Activated T-cell treated with anti-CD3 and anti-CD28 coated beads, Interleukin-2, amount 50 U/mL, for 72 hours (primary cell): ENCODE measurements around the gene FXYD5. TPM values are rescaled to one million over a fixed set of nuclear protein-coding genes. Genes with fewer than 3 reads are reported as not detected.

Source experiments
- ATAC-seq, 2 donors: fragments of 150-1000 bp; cut with Tn5 transposase; replicated peaks in 1 of 2; 2 replicates each; pipeline ENCODE4 v1.10.0; 2021; ENCODE audit warnings: moderate library complexity in 2 of 2, mild to moderate bottlenecking in 1 of 2
- DNase-seq, 2 donors: peaks; one replicate each; pipeline ENCODE4 v3.0.0; 2021 to 2022; ENCODE audit warnings: mixed read lengths in 1 of 2
- H3K27ac Mint-ChIP-seq: one replicate; pipeline ENCODE4 v1.8.0; 2022; ENCODE audit warnings: mild to moderate bottlenecking, moderate library complexity, mixed read lengths
- H3K27me3 Mint-ChIP-seq: one replicate; pipeline ENCODE4 v1.8.0; 2022; ENCODE audit warnings: low read depth, mixed read lengths
- H3K36me3 Mint-ChIP-seq, 2 donors: one replicate each; pipeline ENCODE4 v1.8.0; 2022; ENCODE audit warnings: mixed read lengths in 2 of 2, mild to moderate bottlenecking in 1 of 2; ENCODE audit not compliant: insufficient read depth in 2 of 2
- H3K4me1 Mint-ChIP-seq: one replicate; pipeline ENCODE4 v1.8.0; 2022; ENCODE audit warnings: low read depth, mixed read lengths
- H3K4me3 Mint-ChIP-seq, 2 donors: one replicate each; pipeline ENCODE4 v1.8.0; 2022; ENCODE audit warnings: mild to moderate bottlenecking in 2 of 2, mixed read lengths in 2 of 2, moderate library complexity in 2 of 2
- H3K9me3 Mint-ChIP-seq, 2 donors: one replicate each; pipeline ENCODE4 v1.8.0; 2022; ENCODE audit warnings: mixed read lengths in 2 of 2
- total RNA-seq, 2 donors: library from RNA; stranded (reverse); gene quantifications; one replicate each; pipeline ENCODE4 v1.2.3, GENCODE V29; 2022

FXYD5 gene
- total RNA-seq, 2 donors from 2014 or later, result 331 to 342 TPM

DNA sequence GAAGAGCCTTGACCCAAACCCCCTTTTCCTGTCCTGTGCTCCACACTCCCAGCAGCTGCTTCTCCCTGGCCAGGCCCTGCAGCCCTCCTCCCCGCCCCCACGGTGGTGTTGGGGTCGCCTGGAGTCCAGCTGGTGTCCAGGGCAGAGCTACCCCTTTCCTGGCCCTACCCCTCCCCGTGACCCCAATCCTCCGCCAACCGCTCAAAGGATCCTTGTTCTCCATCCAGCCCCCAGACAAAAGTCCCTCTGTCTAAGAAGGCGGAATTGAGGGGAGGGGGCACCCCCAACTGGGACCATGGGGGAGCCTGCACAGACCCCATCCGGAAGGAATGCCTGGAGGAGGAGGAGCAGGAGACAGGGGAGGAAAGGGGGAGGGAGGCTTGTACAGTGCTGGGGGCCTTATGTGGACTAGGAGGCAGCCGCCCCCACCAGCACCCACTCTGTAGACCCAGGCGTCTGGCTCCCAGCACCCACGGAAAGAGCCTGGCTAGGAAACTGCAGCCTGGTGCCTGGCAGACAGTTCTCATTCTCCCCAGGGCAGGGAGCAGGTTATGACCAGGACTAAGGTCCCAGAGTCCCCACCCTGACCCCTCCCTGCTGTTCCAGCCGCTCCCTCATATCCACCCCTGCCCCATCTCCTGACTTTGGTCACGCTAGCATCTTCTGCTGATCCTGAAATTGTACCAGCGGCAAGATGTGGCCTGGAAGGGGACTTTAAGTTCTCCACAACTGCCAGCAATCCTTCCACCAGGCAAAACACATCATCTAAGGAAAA is 39.2 kb upstream of the FXYD5 start, which contains the start of gene FXYD3:
FXYD3 (plus strand) TSS at position 647 of the 775 bp plus-strand sequence. CDS start 3,554 bp downstream, outside the sequence.
- no peaks in the 10 kb centered on the region for H3K27me3 Mint-ChIP-seq
- H3K4me1 Mint-ChIP-seq, result peaks cover 7% of the 10 kb centered on the region
- ATAC-seq (no peak), DNase-seq (no peak)
- no peaks in the 10 kb centered on the region for H3K9me3 Mint-ChIP-seq
- peak within 1 kb of the TSS; percentile 51 to 62 for H3K4me3 Mint-ChIP-seq
- H3K27ac Mint-ChIP-seq, result no peak within 1 kb of the TSS
- no peaks in the 10 kb centered on the region for H3K36me3 Mint-ChIP-seq

DNA sequence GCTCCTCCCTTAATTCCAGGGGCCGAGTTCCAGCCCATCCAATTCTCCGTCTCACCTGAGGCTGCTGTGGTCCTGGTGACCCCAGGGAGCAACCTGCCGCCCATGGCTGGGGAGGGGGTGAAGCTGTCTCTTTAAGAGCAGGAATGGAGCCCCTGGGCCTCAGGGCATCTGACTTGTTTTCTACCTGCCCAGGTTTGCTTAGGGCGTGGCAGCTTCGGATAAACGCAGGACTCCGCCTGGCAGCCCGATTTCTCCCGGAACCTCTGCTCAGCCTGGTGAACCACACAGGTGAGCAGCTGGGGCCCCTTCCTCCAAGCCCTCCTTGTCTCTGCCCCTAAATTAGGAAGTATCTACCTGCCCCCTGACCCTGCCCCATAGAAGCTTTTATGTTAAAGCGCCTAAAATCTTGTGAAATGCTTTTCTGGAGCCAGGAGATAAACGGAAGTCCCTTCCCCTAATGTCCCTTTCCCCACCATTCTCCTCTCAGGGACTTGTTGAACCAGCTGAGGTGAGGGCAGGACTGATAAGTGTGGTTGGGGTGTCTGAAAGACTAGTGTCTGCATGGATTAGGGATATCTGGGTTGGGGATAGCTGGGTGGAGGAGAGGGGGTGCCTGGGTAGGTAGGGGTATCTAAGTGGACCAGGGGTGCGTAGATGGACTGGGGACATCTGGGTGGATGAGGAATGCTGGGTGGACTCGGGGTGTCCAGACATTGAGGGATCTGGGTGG is 38.3 kb upstream of the FXYD5 start:
- Mint-ChIP-seq H3K27me3 (no peaks in the 10 kb centered on the region), H3K36me3 (no peaks in the 10 kb centered on the region), H3K4me3 (no peak overlapping the region), H3K9me3 (no peaks in the 10 kb centered on the region), H3K4me1 (peaks cover 7% of the 10 kb centered on the region), H3K27ac (no peak overlapping the region)
- no peak for ATAC-seq
- no peak for DNase-seq

DNA sequence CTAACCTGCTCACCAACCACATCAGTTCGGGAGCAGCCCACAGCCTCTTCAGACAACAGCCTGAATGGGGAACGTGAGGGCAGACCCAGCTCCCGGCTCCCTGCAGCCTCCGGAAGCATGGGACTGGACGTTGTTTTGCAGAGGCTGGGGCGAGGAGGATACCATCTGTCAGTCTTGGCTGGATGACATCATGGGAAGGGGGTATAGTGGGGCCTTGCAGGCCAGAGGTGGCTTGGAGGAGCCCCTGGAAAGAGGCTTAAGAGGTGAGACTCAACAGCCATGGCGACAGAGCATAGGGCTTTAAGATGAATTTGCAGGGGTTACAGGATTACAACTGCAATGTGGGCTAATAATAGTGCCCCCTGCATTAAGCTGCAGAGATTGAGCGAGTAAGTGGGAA is 37.4 kb upstream of the FXYD5 start:
- Mint-ChIP-seq H3K9me3 (no peaks in the 10 kb centered on the region), H3K36me3 (no peaks in the 10 kb centered on the region), H3K27me3 (no peaks in the 10 kb centered on the region), H3K4me3 (no peak overlapping the region), H3K27ac (no peak overlapping the region), H3K4me1 (peaks cover 7% of the 10 kb centered on the region)
- no peak for ATAC-seq
- DNase-seq, result no peak

DNA sequence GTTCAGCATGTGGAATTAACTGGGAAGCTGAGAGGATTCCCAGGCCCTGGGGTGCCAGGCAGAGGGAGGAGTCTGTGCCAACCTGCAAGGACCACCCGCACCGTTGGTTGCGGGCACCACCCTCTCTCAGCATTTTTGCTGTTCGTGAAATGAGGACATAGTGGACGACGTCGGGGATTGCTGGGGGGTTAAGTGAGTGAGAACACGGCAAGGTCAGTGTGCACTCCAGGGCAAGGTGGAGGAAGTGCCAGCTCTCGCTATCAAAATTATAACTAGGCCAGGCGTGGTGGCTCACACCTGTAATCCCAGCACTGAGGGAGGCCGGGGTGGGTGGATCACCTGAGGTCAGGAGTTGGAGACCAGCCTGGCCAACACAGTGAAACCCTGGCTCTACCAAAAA is 36.7 kb upstream of the FXYD5 start:
- ATAC-seq (no peak), DNase-seq (no peak)
- no peaks in the 10 kb centered on the region for H3K9me3 Mint-ChIP-seq
- no peaks in the 10 kb centered on the region for H3K27me3 Mint-ChIP-seq
- H3K4me3 Mint-ChIP-seq, result no peak overlapping the region
- no peaks in the 10 kb centered on the region for H3K36me3 Mint-ChIP-seq
- peaks cover 7% of the 10 kb centered on the region for H3K4me1 Mint-ChIP-seq
- H3K27ac Mint-ChIP-seq, result no peak overlapping the region

DNA sequence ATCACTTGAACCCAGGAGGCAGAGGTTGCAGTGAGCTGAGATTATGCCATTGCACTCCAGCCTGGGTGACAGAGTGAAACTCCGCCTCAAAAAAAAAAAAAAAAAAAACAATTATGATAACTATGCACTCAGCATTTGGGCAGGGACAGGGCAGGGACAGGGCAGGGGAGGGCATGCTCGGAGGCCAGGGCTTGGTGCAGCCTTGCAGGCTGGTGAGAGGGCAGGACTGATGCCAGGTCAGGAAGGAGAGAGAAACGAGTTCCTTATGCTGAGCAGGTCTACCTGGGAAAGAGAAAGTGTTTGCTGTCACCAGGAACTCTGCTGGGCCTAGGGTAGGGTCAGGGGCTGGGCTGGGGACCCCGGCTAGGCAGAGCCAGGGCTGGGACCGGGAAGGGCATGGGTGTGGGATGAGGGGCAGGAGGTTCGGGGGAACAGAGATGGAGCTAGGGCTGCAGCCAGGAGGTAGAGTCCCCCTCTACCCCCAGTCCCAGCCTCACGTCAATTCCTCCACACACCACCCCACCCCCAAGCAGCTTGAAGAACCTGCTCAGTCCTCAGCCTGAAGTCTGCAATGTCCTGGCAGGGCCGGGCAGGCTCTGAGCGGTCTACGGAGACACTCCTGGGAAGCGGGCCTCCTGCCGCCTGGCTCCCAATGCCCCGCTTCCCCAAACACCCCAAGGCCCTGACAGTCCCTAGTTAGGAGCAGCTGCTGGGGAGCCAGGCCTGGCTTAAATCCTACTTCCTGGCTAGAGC is 36.1 kb upstream of the FXYD5 start:
- Mint-ChIP-seq H3K9me3 (no peaks in the 10 kb centered on the region), H3K4me1 (peaks cover 7% of the 10 kb centered on the region), H3K4me3 (no peak overlapping the region), H3K27ac (no peak overlapping the region), H3K36me3 (no peaks in the 10 kb centered on the region), H3K27me3 (no peaks in the 10 kb centered on the region)
- ATAC-seq, result no peak
- DNase-seq, result no peak

DNA sequence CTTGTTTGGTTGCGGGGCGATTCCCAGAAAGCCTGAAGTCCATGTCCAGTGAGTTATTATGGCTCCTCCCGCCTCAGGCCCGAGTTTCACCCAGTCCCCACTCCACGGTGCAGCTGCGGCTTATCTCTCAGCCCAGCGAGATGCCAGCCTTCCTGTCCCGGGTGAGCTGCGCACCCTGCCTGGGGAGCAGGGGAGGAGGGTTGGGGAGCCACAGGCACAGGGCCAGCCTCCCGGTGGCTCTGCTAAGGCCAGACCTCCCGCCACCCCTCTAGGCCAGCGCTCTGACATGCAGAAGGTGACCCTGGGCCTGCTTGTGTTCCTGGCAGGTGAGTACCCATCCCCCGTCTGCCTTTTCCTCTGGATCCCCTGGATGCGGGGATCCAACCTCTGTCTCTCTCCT is 35.4 kb upstream of the FXYD5 start:
- Mint-ChIP-seq H3K27me3 (no peaks in the 10 kb centered on the region), H3K9me3 (no peaks in the 10 kb centered on the region), H3K36me3 (no peaks in the 10 kb centered on the region), H3K4me1 (peaks cover 14% of the 10 kb centered on the region), H3K27ac (no peak overlapping the region), H3K4me3 (no peak overlapping the region)
- ATAC-seq (no peak), DNase-seq (no peak)

DNA sequence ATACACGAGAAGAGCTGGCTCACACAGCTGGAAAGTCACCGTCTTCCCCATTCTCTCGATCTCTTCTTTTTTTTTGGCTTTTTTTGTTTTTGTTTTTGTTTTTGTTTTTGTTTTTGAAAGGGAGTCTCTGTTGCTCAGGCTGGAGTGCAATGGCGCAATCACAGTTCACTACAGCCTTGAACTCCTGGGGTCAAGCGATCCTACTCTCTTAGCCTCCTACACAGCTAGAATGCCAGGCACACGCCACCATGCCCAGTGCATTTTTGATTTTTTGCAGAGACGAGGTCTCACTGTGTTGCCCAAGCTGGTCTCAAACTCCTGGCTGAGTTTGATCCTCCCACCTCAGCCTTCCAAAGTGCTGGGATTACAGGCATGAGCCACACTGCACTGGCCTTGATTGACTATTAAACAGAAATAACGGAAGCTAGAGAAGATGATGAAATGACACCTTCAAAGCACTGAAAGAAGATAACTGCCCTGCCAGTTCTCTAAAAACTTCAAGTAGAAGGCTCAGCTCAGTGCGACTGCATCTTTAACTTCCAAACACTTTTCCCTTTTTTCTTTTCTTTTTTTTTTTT is 34.9 kb upstream of the FXYD5 start:
- H3K9me3 Mint-ChIP-seq, result no peaks in the 10 kb centered on the region

DNA sequence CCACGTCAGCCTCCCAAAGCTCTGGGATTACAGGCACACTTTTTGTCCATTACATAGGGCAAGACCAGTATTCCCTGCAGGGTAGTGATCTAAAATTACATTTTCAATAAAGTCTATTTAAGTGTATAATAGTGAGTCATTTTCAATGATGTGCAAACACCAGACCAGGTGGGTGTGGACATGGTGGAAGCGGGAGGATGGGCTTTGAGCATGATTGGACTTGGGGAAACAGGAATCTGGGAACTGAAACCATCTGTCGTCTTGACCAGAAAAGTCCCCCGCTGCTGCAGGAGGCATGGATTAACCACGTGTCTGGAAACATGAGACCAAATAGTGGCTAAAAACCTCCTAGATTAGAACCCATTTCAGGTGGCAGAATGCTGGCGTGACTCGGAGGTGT is 34.0 kb upstream of the FXYD5 start:
- DNase-seq (no peak), ATAC-seq (no peak)
- no peaks in the 10 kb centered on the region for H3K36me3 Mint-ChIP-seq
- peaks cover 16% of the 10 kb centered on the region for H3K4me1 Mint-ChIP-seq
- no peaks in the 10 kb centered on the region for H3K27me3 Mint-ChIP-seq
- H3K4me3 Mint-ChIP-seq, result no peak overlapping the region
- no peak overlapping the region for H3K27ac Mint-ChIP-seq
- no peaks in the 10 kb centered on the region for H3K9me3 Mint-ChIP-seq

More for the DNA sequence above, 34.9 kb upstream of the FXYD5 start:
- ATAC-seq, result no peak
- Mint-ChIP-seq H3K36me3 (no peaks in the 10 kb centered on the region), H3K27me3 (no peaks in the 10 kb centered on the region), H3K4me3 (no peak overlapping the region), H3K4me1 (peaks cover 15% of the 10 kb centered on the region), H3K27ac (no peak overlapping the region)
- DNase-seq, result no peak

DNA sequence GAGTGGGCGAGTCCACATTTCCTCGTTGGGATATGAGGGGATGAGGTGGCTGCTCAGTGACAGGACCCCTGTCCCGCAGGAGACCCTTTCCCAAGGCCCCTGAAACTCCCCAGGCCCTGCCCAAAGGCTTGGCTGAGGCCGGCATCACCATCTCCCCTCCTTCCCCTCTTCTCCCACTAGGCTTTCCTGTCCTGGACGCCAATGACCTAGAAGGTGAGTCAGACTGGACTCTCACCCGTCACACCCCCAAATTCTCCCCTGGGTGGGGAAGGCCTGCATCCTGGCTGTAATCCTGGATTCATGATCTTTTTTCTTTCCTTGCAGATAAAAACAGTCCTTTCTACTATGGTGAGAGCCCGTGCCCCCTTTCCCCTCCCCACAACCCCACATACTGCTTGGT is 33.6 kb upstream of the FXYD5 start:
- no peaks in the 10 kb centered on the region for H3K36me3 Mint-ChIP-seq
- H3K27me3 Mint-ChIP-seq, result no peaks in the 10 kb centered on the region
- H3K4me1 Mint-ChIP-seq, result peaks cover 16% of the 10 kb centered on the region

DNA sequence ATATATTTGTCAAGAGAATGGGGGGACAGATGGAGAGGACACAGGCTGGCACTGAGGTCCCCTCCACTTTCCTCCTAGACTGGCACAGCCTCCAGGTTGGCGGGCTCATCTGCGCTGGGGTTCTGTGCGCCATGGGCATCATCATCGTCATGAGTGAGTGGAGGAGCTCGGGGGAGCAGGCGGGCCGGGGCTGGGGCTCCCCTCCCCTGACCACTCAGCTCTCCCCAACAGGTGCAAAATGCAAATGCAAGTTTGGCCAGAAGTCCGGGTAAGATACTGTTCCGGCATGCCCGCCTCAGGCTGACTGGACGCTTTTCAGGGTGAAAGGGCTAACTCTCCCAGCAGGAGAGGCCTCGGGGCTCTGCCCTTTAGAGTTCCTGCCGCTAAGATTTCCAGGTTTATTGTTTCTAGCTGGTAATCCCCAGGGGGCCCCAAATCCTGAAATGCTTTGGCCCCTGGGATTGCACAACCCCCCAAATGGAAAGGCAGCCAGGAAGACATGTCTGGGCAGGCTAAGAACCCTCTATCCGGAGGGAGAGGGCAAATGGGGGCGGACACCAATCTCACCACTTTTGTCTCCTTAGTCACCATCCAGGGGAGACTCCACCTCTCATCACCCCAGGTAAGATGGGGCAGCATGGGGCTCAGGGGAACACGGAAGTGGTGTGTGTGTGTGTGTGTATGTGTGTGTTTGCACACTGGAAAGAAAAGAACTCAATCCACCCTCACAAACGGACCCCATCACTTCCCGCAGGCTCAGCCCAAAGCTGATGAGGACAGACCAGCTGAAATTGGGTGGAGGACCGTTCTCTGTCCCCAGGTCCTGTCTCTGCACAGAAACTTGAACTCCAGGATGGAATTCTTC is 31.6 kb upstream of the FXYD5 start:
- Mint-ChIP-seq H3K36me3 (no peaks in the 10 kb centered on the region), H3K4me1 (peaks cover 16% of the 10 kb centered on the region), H3K9me3 (no peaks in the 10 kb centered on the region), H3K27ac (no peak overlapping the region), H3K27me3 (no peaks in the 10 kb centered on the region), H3K4me3 (no peak overlapping the region)
- ATAC-seq (no peak), DNase-seq (no peak)

More for the DNA sequence above, 33.6 kb upstream of the FXYD5 start:
- DNase-seq (no peak), ATAC-seq (no peak)
- Mint-ChIP-seq H3K27ac (no peak overlapping the region), H3K9me3 (no peaks in the 10 kb centered on the region), H3K4me3 (no peak overlapping the region)

DNA sequence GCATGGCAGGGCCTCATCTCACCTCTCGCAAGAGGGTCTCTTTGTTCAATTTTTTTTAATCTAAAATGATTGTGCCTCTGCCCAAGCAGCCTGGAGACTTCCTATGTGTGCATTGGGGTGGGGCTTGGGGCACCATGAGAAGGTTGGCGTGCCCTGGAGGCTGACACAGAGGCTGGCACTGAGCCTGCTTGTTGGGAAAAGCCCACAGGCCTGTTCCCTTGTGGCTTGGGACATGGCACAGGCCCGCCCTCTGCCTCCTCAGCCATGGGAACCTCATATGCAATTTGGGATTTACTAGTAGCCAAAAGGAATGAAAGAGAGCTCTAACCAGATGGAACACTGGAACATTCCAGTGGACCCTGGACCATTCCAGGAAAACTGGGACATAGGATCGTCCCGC is 31.0 kb upstream of the FXYD5 start:
- Mint-ChIP-seq H3K4me3 (peak overlapping the region; percentile 81 to 83), H3K27ac (peak overlapping the region; percentile 23), H3K27me3 (no peaks in the 10 kb centered on the region), H3K4me1 (peaks cover 16% of the 10 kb centered on the region), H3K36me3 (no peaks in the 10 kb centered on the region), H3K9me3 (no peaks in the 10 kb centered on the region)
- DNase-seq (no peak), ATAC-seq (no peak)
